Astrocyte (in vitro differentiated cells and primary cell): ENCODE results near the gene TRAF3IP1. TPM values are rescaled to one million over a fixed set of nuclear protein-coding genes. Genes with fewer than 3 reads are reported as not detected.
"Not testable (repeated sequence)": the region's sequence is repeated elsewhere in the genome, so short reads cannot be mapped to it uniquely, and the experiment has no call there.

Experiments used
- DNase-seq: peaks from one replicate; pipeline ENCODE4 v3.0.0-alpha.2; 2010; ENCODE audit warnings: low read depth
- FAIRE-seq: peaks from 2 replicates; lab custom pipeline; 2011; peaks lifted over from hg19 to GRCh38; lab: Jason Lieb, UNC
- H2AFZ ChIP-seq: 2 replicates; pipeline ENCODE4 v1.6.0; 2012; ENCODE audit warnings: low read depth, low read length, inconsistent platforms
- H3K27ac ChIP-seq: 2 replicates; pipeline ENCODE4 v1.5.1; 2011; ENCODE audit warnings: low read depth, low read length, inconsistent platforms
- H3K27me3 ChIP-seq: 2 replicates; pipeline ENCODE4 v1.6.0; 2011; ENCODE audit warnings: low read length, inconsistent platforms; ENCODE audit not compliant: insufficient read depth
- H3K36me3 ChIP-seq: 2 replicates; pipeline ENCODE4 v1.5.1; 2011; ENCODE audit warnings: low read length, inconsistent platforms; ENCODE audit not compliant: insufficient read depth
- H3K4me1 ChIP-seq: 2 replicates; pipeline ENCODE4 v1.5.1; 2011; ENCODE audit warnings: low read length, inconsistent platforms; ENCODE audit not compliant: insufficient read depth
- H3K4me2 ChIP-seq: 2 replicates; pipeline ENCODE4 v1.6.0; 2012; ENCODE audit warnings: low read length, inconsistent platforms
- H3K4me3 ChIP-seq: 2 replicates; pipeline ENCODE4 v1.5.1; 2011; ENCODE audit warnings: low read depth, mild to moderate bottlenecking, low read length, inconsistent platforms; ENCODE audit not compliant: insufficient read depth
- H3K79me2 ChIP-seq: 2 replicates; pipeline ENCODE4 v1.6.0; 2012; ENCODE audit warnings: mild to moderate bottlenecking, low read length, inconsistent platforms; ENCODE audit not compliant: insufficient read depth
- H3K9ac ChIP-seq: 2 replicates; pipeline ENCODE4 v1.6.0; 2012; ENCODE audit warnings: mild to moderate bottlenecking, low read length, inconsistent platforms
- H3K9me3 ChIP-seq: 2 replicates; pipeline ENCODE4 v1.5.1; 2012; ENCODE audit warnings: low read depth, mild to moderate bottlenecking, low read length, inconsistent platforms; ENCODE audit not compliant: insufficient read depth
- H4K20me1 ChIP-seq: 2 replicates; pipeline ENCODE4 v1.6.0; 2012; ENCODE audit warnings: low read length, inconsistent platforms; ENCODE audit not compliant: insufficient read depth
- H3K27ac Mint-ChIP-seq: one replicate; pipeline ENCODE4 v1.8.0; 2021; ENCODE audit warnings: mild to moderate bottlenecking, mixed read lengths; ENCODE audit not compliant: unreplicated experiment
- H3K27me3 Mint-ChIP-seq: one replicate; pipeline ENCODE4 v1.8.0; 2021; ENCODE audit warnings: low read depth, mixed read lengths; ENCODE audit not compliant: unreplicated experiment
- H3K36me3 Mint-ChIP-seq: one replicate; pipeline ENCODE4 v1.8.0; 2021; ENCODE audit warnings: low read depth, mixed read lengths; ENCODE audit not compliant: unreplicated experiment
- H3K4me1 Mint-ChIP-seq: one replicate; pipeline ENCODE4 v1.8.0; 2021; ENCODE audit warnings: low read depth, mixed read lengths; ENCODE audit not compliant: unreplicated experiment
- H3K4me3 Mint-ChIP-seq: one replicate; pipeline ENCODE4 v1.8.0; 2021; ENCODE audit warnings: mild to moderate bottlenecking, moderate library complexity, mixed read lengths; ENCODE audit not compliant: unreplicated experiment
- H3K9me3 Mint-ChIP-seq: one replicate; pipeline ENCODE4 v1.8.0; 2021; ENCODE audit warnings: mild to moderate bottlenecking, mixed read lengths; ENCODE audit not compliant: unreplicated experiment
- EZH2 ChIP-seq: IDR thresholded peaks from 2 replicates; pipeline ENCODE4 v1.6.1; 2012; ENCODE audit warnings: mild to moderate bottlenecking, low read length, inconsistent platforms; ENCODE audit not compliant: insufficient read depth
- total RNA-seq: library from RNA; stranded (reverse); gene quantifications from 2 replicates; pipeline ENCODE4 v1.2.1, GENCODE V29; 2021
- TF ChIP-seq, protein P1 (sequence below): IDR thresholded peaks from 2 replicates; pipeline ENCODE4 v1.5.1; 2011; ENCODE audit warnings: low read depth, mild to moderate bottlenecking, inconsistent platforms, low read length, moderate library complexity; ENCODE audit not compliant: insufficient read depth

The TRAF3IP1 gene
- total RNA-seq, 1 donor from 2014 or later: 19.6 TPM

DNA sequence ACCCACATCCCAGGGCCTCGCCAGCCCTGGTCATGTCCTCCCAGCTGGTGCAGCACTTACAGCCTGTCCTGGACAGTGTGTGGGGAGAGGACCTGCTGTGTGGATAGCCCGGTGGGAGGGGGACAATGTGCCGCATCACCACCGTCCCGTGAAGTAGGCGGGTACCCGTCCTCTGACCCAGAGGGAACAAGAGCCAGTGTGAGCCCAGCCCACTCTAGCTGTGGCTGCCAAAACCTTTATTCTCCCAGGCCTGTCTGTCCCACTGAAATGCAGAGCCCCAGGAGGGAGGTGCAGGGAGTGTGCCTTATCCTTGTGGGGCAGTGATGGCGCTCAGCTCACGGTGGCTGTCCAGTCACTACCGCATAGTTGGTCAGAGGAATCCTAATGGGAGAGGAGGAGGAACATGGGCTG is 1.7 kb downstream of the TRAF3IP1 start:
- Histone ChIP-seq H3K4me3 (no peak overlapping the region), H3K4me1 (peaks cover 16% of the 10 kb centered on the region), H4K20me1 (peaks cover 31% of the 10 kb centered on the region), H3K79me2 (peaks cover 37% of the 10 kb centered on the region), H3K9me3 (no peaks in the 10 kb centered on the region), H3K4me2 (peak overlapping the region; percentile 95), H3K36me3 (peaks cover 4% of the 10 kb centered on the region), H3K27ac (no peak overlapping the region), H3K9ac (no peak overlapping the region), H3K27me3 (no peaks in the 10 kb centered on the region), H2AFZ (no peak overlapping the region)
- TF ChIP-seq, protein P1, sequence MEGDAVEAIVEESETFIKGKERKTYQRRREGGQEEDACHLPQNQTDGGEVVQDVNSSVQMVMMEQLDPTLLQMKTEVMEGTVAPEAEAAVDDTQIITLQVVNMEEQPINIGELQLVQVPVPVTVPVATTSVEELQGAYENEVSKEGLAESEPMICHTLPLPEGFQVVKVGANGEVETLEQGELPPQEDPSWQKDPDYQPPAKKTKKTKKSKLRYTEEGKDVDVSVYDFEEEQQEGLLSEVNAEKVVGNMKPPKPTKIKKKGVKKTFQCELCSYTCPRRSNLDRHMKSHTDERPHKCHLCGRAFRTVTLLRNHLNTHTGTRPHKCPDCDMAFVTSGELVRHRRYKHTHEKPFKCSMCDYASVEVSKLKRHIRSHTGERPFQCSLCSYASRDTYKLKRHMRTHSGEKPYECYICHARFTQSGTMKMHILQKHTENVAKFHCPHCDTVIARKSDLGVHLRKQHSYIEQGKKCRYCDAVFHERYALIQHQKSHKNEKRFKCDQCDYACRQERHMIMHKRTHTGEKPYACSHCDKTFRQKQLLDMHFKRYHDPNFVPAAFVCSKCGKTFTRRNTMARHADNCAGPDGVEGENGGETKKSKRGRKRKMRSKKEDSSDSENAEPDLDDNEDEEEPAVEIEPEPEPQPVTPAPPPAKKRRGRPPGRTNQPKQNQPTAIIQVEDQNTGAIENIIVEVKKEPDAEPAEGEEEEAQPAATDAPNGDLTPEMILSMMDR: no peak
- TF ChIP-seq EZH2: no peak
- DNase-seq: no peak
- H3K9me3 Mint-ChIP-seq: no peaks in the 10 kb centered on the region
- peak overlapping the region; percentile 91 for H3K4me3 Mint-ChIP-seq
- peaks cover 6% of the 10 kb centered on the region for H3K4me1 Mint-ChIP-seq
- no peak overlapping the region for H3K27ac Mint-ChIP-seq
- peaks cover 5% of the 10 kb centered on the region for H3K27me3 Mint-ChIP-seq
- no peak for FAIRE-seq
- peaks cover 12% of the 10 kb centered on the region for H3K36me3 Mint-ChIP-seq

DNA sequence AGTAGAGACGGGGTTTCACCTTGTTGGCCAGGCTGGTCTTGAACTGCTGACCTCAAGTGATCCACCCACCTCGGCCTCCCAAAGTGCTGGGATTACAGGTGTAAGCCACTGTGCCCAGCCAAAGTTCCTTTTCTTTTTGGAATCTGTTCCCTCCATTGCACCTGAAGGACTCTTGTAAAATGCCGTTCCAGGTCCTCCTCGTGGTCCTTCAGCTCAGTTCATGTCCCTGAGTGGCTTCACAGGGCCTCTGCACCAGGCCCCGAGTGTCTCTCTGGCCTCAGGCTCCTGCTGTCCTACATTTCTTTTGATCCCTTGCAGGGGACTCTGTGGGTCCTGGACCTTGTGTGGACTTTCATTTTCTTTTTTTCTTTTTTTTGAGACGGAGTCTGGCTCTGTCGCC is 3.9 kb downstream of the TRAF3IP1 start:
- Histone ChIP-seq H4K20me1 (peaks cover 38% of the 10 kb centered on the region), H3K79me2 (peaks cover 42% of the 10 kb centered on the region), H3K36me3 (peaks cover 10% of the 10 kb centered on the region), H3K4me1 (peaks cover 16% of the 10 kb centered on the region)
- not testable (repeated sequence) for H3K4me3 Mint-ChIP-seq, H3K4me2 ChIP-seq, H3K9me3 ChIP-seq, H2AFZ ChIP-seq, H3K9ac ChIP-seq, H3K27me3 ChIP-seq, H3K9me3 Mint-ChIP-seq, H3K4me1 Mint-ChIP-seq, H3K27ac ChIP-seq, FAIRE-seq, H3K4me3 ChIP-seq, H3K27me3 Mint-ChIP-seq, H3K27ac Mint-ChIP-seq, DNase-seq
- peaks cover 18% of the 10 kb centered on the region for H3K36me3 Mint-ChIP-seq

DNA sequence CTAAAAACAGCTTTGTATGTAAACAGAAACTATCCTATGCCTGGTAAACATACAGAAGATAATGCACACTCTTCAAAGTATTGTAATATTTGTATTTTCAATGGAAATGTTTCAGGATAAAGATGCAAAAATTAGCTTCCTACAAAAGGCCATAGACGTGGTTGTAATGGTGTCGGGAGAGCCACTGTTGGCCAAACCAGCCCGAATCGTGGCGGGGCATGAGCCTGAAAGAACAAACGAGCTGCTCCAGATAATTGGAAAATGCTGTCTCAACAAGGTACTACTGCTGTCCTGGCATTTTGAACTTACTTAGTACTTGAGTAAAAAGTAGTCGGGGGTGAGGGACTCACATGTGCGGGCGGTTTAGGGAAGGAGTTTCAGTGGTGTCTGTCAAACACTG is 5.4 kb downstream of the TRAF3IP1 start:
- H3K9ac ChIP-seq: no peak overlapping the region
- Mint-ChIP-seq H3K27me3 (no peaks in the 10 kb centered on the region), H3K9me3 (peaks cover 1% of the 10 kb centered on the region), H3K36me3 (peaks cover 18% of the 10 kb centered on the region), H3K27ac (no peak overlapping the region), H3K4me3 (no peak overlapping the region), H3K4me1 (peaks cover 6% of the 10 kb centered on the region)
- no peak overlapping the region for H3K4me3 ChIP-seq
- H3K4me2 ChIP-seq: no peak overlapping the region
- peaks cover 10% of the 10 kb centered on the region for H3K36me3 ChIP-seq
- no peak for DNase-seq
- H4K20me1 ChIP-seq: peaks cover 38% of the 10 kb centered on the region
- no peaks in the 10 kb centered on the region for H3K27me3 ChIP-seq
- no peak overlapping the region for H2AFZ ChIP-seq
- H3K79me2 ChIP-seq: peaks cover 44% of the 10 kb centered on the region
- FAIRE-seq: no peak
- H3K9me3 ChIP-seq: no peaks in the 10 kb centered on the region
- peaks cover 11% of the 10 kb centered on the region for H3K4me1 ChIP-seq
- H3K27ac ChIP-seq: no peak overlapping the region
- TF ChIP-seq, protein P1: no peak
- TF ChIP-seq EZH2: no peak
